ENCODE results near the gene ADGRG6.

GRCh38 chr6:142455957-142456589, 154.3 kb downstream of the ADGRG6 start:
- TF ChIP-seq SMC3 (IDR thresholded peaks at IDR 0.05; ENCODE audit: low read depth, low read length) (no peak), RCOR1 (IDR thresholded peaks at IDR 0.05; ENCODE audit: low read length) (no peak), TAF1 (IDR thresholded peaks at IDR 0.05; ENCODE audit: borderline replicate concordance, low read depth, low read length) (no peak), EP300 (IDR thresholded peaks at IDR 0.05; ENCODE audit: borderline replicate concordance in 1 of 2, low read depth in 1 of 2, low read length in 1 of 2) (no peak)
